Measurements from ENCODE around the gene CAD. TPM values are rescaled to one million over a fixed set of nuclear protein-coding genes. Genes with fewer than 3 reads are reported as not detected.
A peak's percentile ranks its signal among the peaks of the same experiment; 100 is the strongest.

CAD gene
- total RNA-seq, 2 experiments from 2014 or later = 132 to 173 TPM

DNA sequence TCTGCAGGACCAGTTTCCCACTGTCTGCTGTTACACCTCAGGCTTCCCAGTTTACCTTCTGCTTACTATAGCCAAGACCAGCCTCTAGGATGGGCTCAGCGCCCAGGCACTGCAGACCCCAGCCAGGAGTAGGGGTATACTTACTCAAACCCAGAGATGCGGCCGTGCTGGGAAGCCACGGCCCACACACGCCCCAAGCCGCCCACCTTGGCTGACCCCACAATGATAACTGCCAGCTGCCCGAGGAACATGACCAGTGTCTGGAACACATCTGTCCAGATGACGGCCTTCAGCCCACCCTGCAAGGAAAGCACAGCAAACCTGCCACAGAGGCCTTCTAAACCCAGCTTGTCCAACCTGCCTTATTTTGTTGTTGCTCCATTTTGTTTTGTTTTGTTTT, 12.0 kb upstream of the CAD start:
- ChIA-PET POLR2A (no interaction called here), CTCF (ENCODE audit: unreplicated experiment) (no interaction called here)
- H4K20me1 ChIP-seq (ENCODE audit: insufficient read depth, low read length) = no peaks in the 10 kb centered on the region
- intact Hi-C loops (cut with micrococcal nuclease; ENCODE audit: unreplicated experiment) = no loop called here
- no peak for DNase-seq (ENCODE audit: low spot score)
- no peak overlapping the region for H3K4me2 ChIP-seq (ENCODE audit: low read length)
- H3K4me3 ChIP-seq (ENCODE audit: low read depth, low read length, poor library complexity, severe bottlenecking) = no peak overlapping the region
- peaks cover 25% of the 10 kb centered on the region for H3K4me1 ChIP-seq (ENCODE audit: insufficient read depth, low read length, poor library complexity, severe bottlenecking)
- H3K9me2 ChIP-seq (ENCODE audit: insufficient read depth, low read length) = no peaks in the 10 kb centered on the region
- BruUV-seq (replicated peaks) = no TSS peak
- no peak overlapping the region for H2AFZ ChIP-seq (ENCODE audit: low read length)
- H3K9me3 ChIP-seq (ENCODE audit: low read length) = no peaks in the 10 kb centered on the region
- H3K36me3 ChIP-seq (ENCODE audit: insufficient read depth, low read length) = peaks cover 93% of the 10 kb centered on the region
- no peak overlapping the region for H3K27ac ChIP-seq (ENCODE audit: low read depth, low read length, poor library complexity, severe bottlenecking)
- TF ChIP-seq EZH2phosphoT487 (IDR thresholded peaks at IDR 0.05; ENCODE audit: borderline replicate concordance, low read depth, low read length) = no peak
- TF ChIP-seq, protein P1, sequence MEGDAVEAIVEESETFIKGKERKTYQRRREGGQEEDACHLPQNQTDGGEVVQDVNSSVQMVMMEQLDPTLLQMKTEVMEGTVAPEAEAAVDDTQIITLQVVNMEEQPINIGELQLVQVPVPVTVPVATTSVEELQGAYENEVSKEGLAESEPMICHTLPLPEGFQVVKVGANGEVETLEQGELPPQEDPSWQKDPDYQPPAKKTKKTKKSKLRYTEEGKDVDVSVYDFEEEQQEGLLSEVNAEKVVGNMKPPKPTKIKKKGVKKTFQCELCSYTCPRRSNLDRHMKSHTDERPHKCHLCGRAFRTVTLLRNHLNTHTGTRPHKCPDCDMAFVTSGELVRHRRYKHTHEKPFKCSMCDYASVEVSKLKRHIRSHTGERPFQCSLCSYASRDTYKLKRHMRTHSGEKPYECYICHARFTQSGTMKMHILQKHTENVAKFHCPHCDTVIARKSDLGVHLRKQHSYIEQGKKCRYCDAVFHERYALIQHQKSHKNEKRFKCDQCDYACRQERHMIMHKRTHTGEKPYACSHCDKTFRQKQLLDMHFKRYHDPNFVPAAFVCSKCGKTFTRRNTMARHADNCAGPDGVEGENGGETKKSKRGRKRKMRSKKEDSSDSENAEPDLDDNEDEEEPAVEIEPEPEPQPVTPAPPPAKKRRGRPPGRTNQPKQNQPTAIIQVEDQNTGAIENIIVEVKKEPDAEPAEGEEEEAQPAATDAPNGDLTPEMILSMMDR (conservative IDR thresholded peaks at IDR 0.05; ENCODE audit: low read length) = no peak
- peaks cover 26% of the 10 kb centered on the region; the same call in 1 of the 2 replicates for H3K79me2 ChIP-seq (ENCODE audit: insufficient read depth, low read depth, low read length)

DNA sequence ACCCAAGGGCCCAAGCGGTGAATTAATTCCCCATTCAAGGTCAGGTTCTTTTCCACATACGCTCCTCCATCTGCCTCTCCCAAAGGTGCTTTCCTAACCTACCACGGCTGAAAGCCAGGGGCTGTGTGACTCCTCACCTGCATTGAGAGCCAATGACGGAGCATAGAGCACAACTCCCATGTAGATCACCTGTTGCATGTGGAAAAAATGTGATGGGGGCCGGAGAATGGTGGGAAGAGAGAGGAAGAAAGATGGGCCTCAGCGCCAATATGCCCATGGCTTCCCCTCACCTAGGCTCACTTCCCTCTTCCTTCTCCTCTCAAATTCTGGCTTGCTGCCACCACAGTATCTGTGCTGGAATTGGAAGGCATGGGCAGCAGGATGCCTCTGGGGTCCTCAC, 10.8 kb upstream of the CAD start:
- Histone ChIP-seq H3K9me3 (ENCODE audit: low read length) (no peaks in the 10 kb centered on the region), H4K20me1 (ENCODE audit: insufficient read depth, low read length) (no peaks in the 10 kb centered on the region), H3K27ac (ENCODE audit: low read depth, low read length, poor library complexity, severe bottlenecking) (no peak overlapping the region), H3K79me2 (ENCODE audit: insufficient read depth, low read depth, low read length) (peaks cover 34% of the 10 kb centered on the region; the same call in 1 of the 2 replicates), H3K4me1 (ENCODE audit: insufficient read depth, low read length, poor library complexity, severe bottlenecking) (peaks cover 36% of the 10 kb centered on the region), H3K36me3 (ENCODE audit: insufficient read depth, low read length) (peaks cover 86% of the 10 kb centered on the region), H2AFZ (ENCODE audit: low read length) (no peak overlapping the region), H3K9me2 (ENCODE audit: insufficient read depth, low read length) (no peaks in the 10 kb centered on the region), H3K4me3 (ENCODE audit: low read depth, low read length, poor library complexity, severe bottlenecking) (no peak overlapping the region), H3K4me2 (ENCODE audit: low read length) (no peak overlapping the region)
- intact Hi-C loops (cut with micrococcal nuclease; ENCODE audit: unreplicated experiment) = no loop called here
- no peak for DNase-seq (ENCODE audit: low spot score)
- TF ChIP-seq, protein P1 (conservative IDR thresholded peaks at IDR 0.05; ENCODE audit: low read length) = no peak
- no peak for TF ChIP-seq EZH2phosphoT487 (IDR thresholded peaks at IDR 0.05; ENCODE audit: borderline replicate concordance, low read depth, low read length)
- ChIA-PET POLR2A (no interaction called here), CTCF (ENCODE audit: unreplicated experiment) (no interaction called here)
- BruUV-seq (replicated peaks) = no TSS peak

DNA sequence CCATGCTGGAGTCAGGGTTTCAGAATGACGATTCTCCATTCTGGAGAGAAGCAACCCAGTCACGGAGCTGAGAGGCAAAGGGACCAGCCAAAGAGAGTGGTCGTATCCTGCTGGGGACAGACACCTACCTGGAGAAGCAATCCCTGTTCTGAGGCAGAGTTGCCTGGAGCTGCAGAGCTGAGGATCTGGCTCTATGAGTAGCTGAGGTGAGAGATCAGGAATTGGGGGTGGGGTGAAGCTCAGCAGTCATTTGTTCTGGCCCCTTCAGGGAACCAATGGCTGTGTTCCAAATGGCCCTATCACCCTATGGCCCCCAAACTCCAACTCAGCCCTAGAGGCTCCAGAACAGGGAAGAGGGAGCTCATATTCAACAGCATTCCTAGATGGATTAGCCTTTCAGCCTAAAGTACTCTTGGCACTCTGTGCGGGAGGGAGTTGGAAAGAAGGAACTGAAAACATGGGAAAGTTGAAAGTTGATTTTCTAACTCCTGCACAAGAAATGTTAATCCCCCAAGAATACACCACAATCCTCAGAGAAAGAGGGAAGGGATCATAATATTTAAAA, 8.6 kb upstream of the CAD start:
- peak overlapping the region; percentile 73 for H3K4me2 ChIP-seq (ENCODE audit: low read length)
- peaks cover 47% of the 10 kb centered on the region for H3K79me2 ChIP-seq (ENCODE audit: insufficient read depth, low read depth, low read length)
- H4K20me1 ChIP-seq (ENCODE audit: insufficient read depth, low read length) = no peaks in the 10 kb centered on the region
- DNase-seq (ENCODE audit: low spot score) = no peak
- TF ChIP-seq, protein P1 (conservative IDR thresholded peaks at IDR 0.05; ENCODE audit: low read length) = no peak
- TF ChIP-seq EZH2phosphoT487 (IDR thresholded peaks at IDR 0.05; ENCODE audit: borderline replicate concordance, low read depth, low read length) = no peak
- no peaks in the 10 kb centered on the region for H3K9me2 ChIP-seq (ENCODE audit: insufficient read depth, low read length)
- H3K9me3 ChIP-seq (ENCODE audit: low read length) = no peaks in the 10 kb centered on the region
- no peak overlapping the region for H2AFZ ChIP-seq (ENCODE audit: low read length)
- BruUV-seq (replicated peaks) = TSS peak; percentile 45
- H3K36me3 ChIP-seq (ENCODE audit: insufficient read depth, low read length) = peaks cover 65% of the 10 kb centered on the region
- peaks cover 42% of the 10 kb centered on the region for H3K4me1 ChIP-seq (ENCODE audit: insufficient read depth, low read length, poor library complexity, severe bottlenecking)
- H3K4me3 ChIP-seq (ENCODE audit: low read depth, low read length, poor library complexity, severe bottlenecking) = no peak overlapping the region
- no peak overlapping the region for H3K27ac ChIP-seq (ENCODE audit: low read depth, low read length, poor library complexity, severe bottlenecking)
- CTCF ChIA-PET (ENCODE audit: unreplicated experiment) = interaction anchor here (0.9 kb wide), 1 partner anchor 12 kb away, joined by 3 read pairs; no protein-coding TSS in a partner anchor
- intact Hi-C loops (cut with micrococcal nuclease; ENCODE audit: unreplicated experiment) = no loop called here
- POLR2A ChIA-PET = interaction anchor here (0.7 to 0.9 kb wide), 3 partner anchors 11 to 75 kb away, joined by 3 read pairs; partner anchors contain the start of gene PREB

Data from OCI-LY7 (cell line).